CD4-positive, alpha-beta T cell (primary cell): ENCODE data around the gene HOXB8. TPM values are rescaled to one million over a fixed set of nuclear protein-coding genes. Genes with fewer than 3 reads are reported as not detected.
A peak's percentile ranks its signal among the peaks of the same experiment; 100 is the strongest.

ENCODE experiments used
- ATAC-seq: fragments of 200-7000 bp; cut with Tn5 transposase; one replicate; pipeline ENCODE4 v1.10.0; 2022; ENCODE audit warnings: mild to moderate bottlenecking; ENCODE audit not compliant: poor library complexity
- CTCF ChIA-PET: fragments of 350-600 bp; sonication (Branson Sonifier 250); formaldehyde crosslinking; loops from one replicate; lab custom pipeline; 2021; ENCODE audit warnings: antibody characterized with exemption, inconsistent platforms; lab: Charles Lee
- POLR2A ChIA-PET: fragments of 350-600 bp; sonication (Branson Sonifier 250); formaldehyde crosslinking; loops from one replicate; lab custom pipeline; 2021; ENCODE audit warnings: antibody characterized with exemption, inconsistent platforms; lab: Charles Lee
- DNase-seq, 14 experiments: peaks; one replicate each; pipeline ENCODE4 v3.0.0-alpha.2; 2013 to 2020; ENCODE audit warnings: mixed read lengths in 2 of 14
- H3K27ac ChIP-seq, 2 donors: one replicate each; pipeline versions ENCODE4 v1.5.1 to v1.7.0; 2013; ENCODE audit warnings: low read length in 2 of 2, low read depth in 1 of 2, mild to moderate bottlenecking in 1 of 2
- H3K27me3 ChIP-seq, 2 experiments: 1 replicate in 1 of 2; 2 replicates in 1 of 2; pipeline versions ENCODE4 v1.6.1 to v1.7.0; 2013; ENCODE audit warnings: low read length in 2 of 2, control low read depth in 1 of 2, mild to moderate bottlenecking in 1 of 2, moderate library complexity in 1 of 2; ENCODE audit not compliant: insufficient read depth in 2 of 2, control insufficient read depth in 1 of 2
- H3K36me3 ChIP-seq: one replicate; pipeline ENCODE4 v1.6.1; 2013; ENCODE audit warnings: low read length, control low read depth; ENCODE audit not compliant: insufficient read depth
- H3K4me1 ChIP-seq: one replicate; pipeline ENCODE4 v1.6.1; 2013; ENCODE audit warnings: low read length, control low read depth; ENCODE audit not compliant: insufficient read depth
- H3K4me3 ChIP-seq: one replicate; pipeline ENCODE4 v1.5.1; 2013; ENCODE audit warnings: mild to moderate bottlenecking, low read length, moderate library complexity
- H3K9me3 ChIP-seq, 2 experiments: 1 replicate in 1 of 2; 2 replicates in 1 of 2; pipeline versions ENCODE4 v1.6.1 to v1.7.0; 2013; ENCODE audit warnings: low read length in 2 of 2, mild to moderate bottlenecking in 2 of 2, control low read depth in 1 of 2, moderate library complexity in 1 of 2; ENCODE audit not compliant: control insufficient read depth in 1 of 2, insufficient read depth in 1 of 2
- H3K27ac Mint-ChIP-seq: one replicate; pipeline ENCODE4 v1.8.0; 2020; ENCODE audit warnings: mixed read lengths
- H3K27me3 Mint-ChIP-seq: one replicate; pipeline ENCODE4 v1.8.0; 2021; ENCODE audit warnings: mixed read lengths
- H3K36me3 Mint-ChIP-seq: one replicate; pipeline ENCODE4 v1.8.0; 2021; ENCODE audit warnings: low read depth, mixed read lengths
- H3K4me1 Mint-ChIP-seq: one replicate; pipeline ENCODE4 v1.8.0; 2021; ENCODE audit warnings: low read depth, mixed read lengths
- H3K4me3 Mint-ChIP-seq: one replicate; pipeline ENCODE4 v1.8.0; 2020; ENCODE audit warnings: mild to moderate bottlenecking, mixed read lengths
- H3K9me3 Mint-ChIP-seq: one replicate; pipeline ENCODE4 v1.8.0; 2020; ENCODE audit warnings: mixed read lengths
- CTCF ChIP-seq: fragments of 200-600 bp; IDR thresholded peaks from one replicate; pipeline ENCODE4 v1.8.0; 2022; ENCODE audit warnings: antibody characterized with exemption, mild to moderate bottlenecking
- intact Hi-C, 2 experiments: fragments of 100-400 bp; cut with DNase I in 1 of 2; cut with micrococcal nuclease in 1 of 2; formaldehyde crosslinking; loops; one replicate each; pipeline versions ENCODE4 v1.15.1 to v1.9.0; 2023 to 2025; cut with DNase I, micrococcal nuclease
- total RNA-seq, 174 experiments: library from RNA in 2 of 174; stranded (reverse) in 2 of 174; gene quantifications; one replicate each; pipeline ENCODE4 v1.2.3 and lab custom pipeline; 2021 to 2026

The HOXB8 gene
- total RNA-seq, 2 experiments from 2014 or later, result not detected

- POLR2A ChIA-PET, result interaction anchor here (0.8 to 1.6 kb wide), 5 partner anchors 9 to 593 kb away, joined by 3 to 9 read pairs (median 3); partner anchors contain the start of gene HOXB5
- no peaks in the 10 kb centered on the region for H3K36me3 ChIP-seq
- Mint-ChIP-seq H3K4me3 (peak overlapping the region; percentile 34), H3K9me3 (no peaks in the 10 kb centered on the region), H3K27me3 (peaks cover 100% of the 10 kb centered on the region), H3K4me1 (peaks cover 44% of the 10 kb centered on the region), H3K27ac (no peak overlapping the region), H3K36me3 (no peaks in the 10 kb centered on the region)
- ATAC-seq, result peak; percentile 75
- TF ChIP-seq CTCF, result peak; percentile 99
- CTCF ChIA-PET, result interaction anchor here (0.6 to 1.8 kb wide), 25 partner anchors 10 to 777 kb away, joined by 3 to 24 read pairs (median 3); partner anchors contain the start of genes HOXB5 and SCRN2
- H3K9me3 ChIP-seq, result peaks cover 0 to 30% of the 10 kb centered on the region in 2 experiments
- no peak overlapping the region for H3K27ac ChIP-seq
- intact Hi-C loops, result loop anchor here (1.0 to 10.0 kb wide), 7 partner anchors 126 to 841 kb away; partner anchors contain the start of gene SCRN2 (in 1 of the 2)
- peaks cover 40% of the 10 kb centered on the region for H3K4me1 ChIP-seq
- peaks cover 94 to 99% of the 10 kb centered on the region in 2 experiments for H3K27me3 ChIP-seq
- H3K4me3 ChIP-seq, result no peak overlapping the region
- DNase-seq, result peak; percentile 68 to 91 (median 80)
Measured at GRCh38 chr17:48618256-48618896, 3.3 kb upstream of the HOXB8 start.

- Mint-ChIP-seq H3K36me3 (no peaks in the 10 kb centered on the region), H3K4me3 (no peak overlapping the region), H3K9me3 (no peaks in the 10 kb centered on the region), H3K27ac (no peak overlapping the region), H3K4me1 (peaks cover 51% of the 10 kb centered on the region), H3K27me3 (peaks cover 100% of the 10 kb centered on the region)
- CTCF ChIA-PET, result interaction anchor here (0.6 to 1.8 kb wide), 20 partner anchors 10 to 615 kb away, joined by 3 to 24 read pairs (median 4); partner anchors contain the start of gene HOXB5
- Histone ChIP-seq H3K27me3 (peaks cover 89 to 97% of the 10 kb centered on the region in 2 experiments), H3K27ac (no peak overlapping the region), H3K36me3 (no peaks in the 10 kb centered on the region), H3K4me3 (no peak overlapping the region), H3K9me3 (peaks cover 0 to 30% of the 10 kb centered on the region in 2 experiments), H3K4me1 (peaks cover 46% of the 10 kb centered on the region)
- intact Hi-C loops, result loop anchor here (1.0 to 10.0 kb wide), 8 partner anchors 11 to 840 kb away; partner anchors contain the start of gene SCRN2 (in 1 of the 2)
- DNase-seq (peak in 1 of 14 experiments; percentile 30), ATAC-seq (no peak)
- TF ChIP-seq CTCF, result no peak
- POLR2A ChIA-PET, result interaction anchor here (1.0 to 1.6 kb wide), 4 partner anchors 8 to 592 kb away, joined by 3 to 9 read pairs (median 4); partner anchors contain the start of gene HOXB5
Measured at GRCh38 chr17:48617471-48618255, 2.6 kb upstream of the HOXB8 start.

GRCh38 chr17:48616717-48617470 is 1.8 kb upstream of the HOXB8 start:
- H3K27ac Mint-ChIP-seq, result no peak overlapping the region
- intact Hi-C loops, result loop anchor here (1.0 to 10.0 kb wide), 4 partner anchors 11 to 840 kb away; partner anchors contain the start of gene SCRN2 (in 1 of the 2)
- Histone ChIP-seq H3K27ac (no peak overlapping the region), H3K36me3 (no peaks in the 10 kb centered on the region), H3K9me3 (peaks cover 0 to 30% of the 10 kb centered on the region in 2 experiments), H3K27me3 (peaks cover 87 to 96% of the 10 kb centered on the region in 2 experiments), H3K4me3 (no peak overlapping the region), H3K4me1 (peaks cover 54% of the 10 kb centered on the region)
- no peaks in the 10 kb centered on the region for H3K36me3 Mint-ChIP-seq
- H3K4me3 Mint-ChIP-seq, result peak overlapping the region; percentile 2
- H3K4me1 Mint-ChIP-seq, result peaks cover 57% of the 10 kb centered on the region
- TF ChIP-seq CTCF, result no peak
- no peaks in the 10 kb centered on the region for H3K9me3 Mint-ChIP-seq
- no peak for DNase-seq
- POLR2A ChIA-PET, result no interaction called here
- peaks cover 98% of the 10 kb centered on the region for H3K27me3 Mint-ChIP-seq
- ATAC-seq, result no peak
- CTCF ChIA-PET, result interaction anchor here (0.8 to 1.4 kb wide), 2 partner anchors 29 to 486 kb away, joined by 3 to 4 read pairs; no protein-coding TSS in a partner anchor
